Thyroid gland (tissue), 4 donors: ENCODE results near the gene RASSF4.

Source experiments
- POLR2A ChIP-seq, 2 donors: fragments of 450-650 bp; IDR thresholded peaks; one replicate each; pipeline ENCODE4 v1.6.1; 2017; ENCODE audit warnings: antibody characterized with exemption in 2 of 2, mild to moderate bottlenecking in 2 of 2, moderate library complexity in 1 of 2
- TF ChIP-seq, protein P1 (sequence below), 6 experiments: fragments of 200-600 bp in 3 of 6; fragments of 450-650 bp in 3 of 6; sonication (generic) in 3 of 6; IDR thresholded peaks; one replicate each; pipeline ENCODE4 v1.5.1; 2016 to 2019; ENCODE audit warnings: antibody characterized with exemption in 6 of 6, mild to moderate bottlenecking in 2 of 6, inconsistent platforms in 1 of 6, moderate library complexity in 1 of 6

DNA sequence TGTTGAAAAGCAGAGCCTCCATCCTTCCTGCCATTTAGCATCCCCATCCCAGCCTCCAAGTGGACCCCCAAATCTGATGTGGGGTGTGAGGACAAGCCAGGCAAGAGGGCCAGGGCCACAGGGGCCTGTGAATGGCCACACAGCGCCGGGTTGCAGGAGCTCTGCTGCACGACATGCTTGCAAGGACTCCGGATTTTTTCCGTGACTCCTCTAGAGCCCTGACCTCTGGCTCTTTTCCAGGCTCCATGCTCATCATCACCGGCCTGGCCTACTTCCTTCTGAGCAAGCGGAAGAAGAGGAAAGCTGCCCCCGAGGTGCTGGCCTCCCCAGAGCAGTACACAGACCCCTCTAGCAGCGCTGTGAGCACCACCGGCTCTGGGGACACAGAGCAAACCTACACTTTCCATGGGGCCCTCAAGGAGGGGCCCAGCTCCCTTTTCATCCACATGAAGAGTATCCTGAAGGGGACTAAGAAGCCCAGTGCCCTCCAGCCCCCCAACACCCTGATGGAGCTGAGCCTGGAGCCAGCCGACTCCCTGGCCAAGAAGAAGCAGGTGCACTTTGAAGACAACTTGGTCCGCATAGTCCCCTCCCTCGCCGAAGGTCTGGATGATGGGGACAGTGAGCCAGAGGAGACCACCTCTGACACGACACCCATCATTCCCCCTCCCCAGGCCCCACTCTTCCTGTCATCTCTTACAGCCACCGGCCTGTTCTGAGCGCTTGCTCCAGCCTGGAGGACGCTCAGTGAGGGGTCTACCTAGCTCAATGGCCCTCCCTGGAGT, 25.0 kb upstream of the RASSF4 start:
- TF ChIP-seq POLR2A (IDR thresholded peaks at IDR 0.05) = no peak
- TF ChIP-seq, protein P1, sequence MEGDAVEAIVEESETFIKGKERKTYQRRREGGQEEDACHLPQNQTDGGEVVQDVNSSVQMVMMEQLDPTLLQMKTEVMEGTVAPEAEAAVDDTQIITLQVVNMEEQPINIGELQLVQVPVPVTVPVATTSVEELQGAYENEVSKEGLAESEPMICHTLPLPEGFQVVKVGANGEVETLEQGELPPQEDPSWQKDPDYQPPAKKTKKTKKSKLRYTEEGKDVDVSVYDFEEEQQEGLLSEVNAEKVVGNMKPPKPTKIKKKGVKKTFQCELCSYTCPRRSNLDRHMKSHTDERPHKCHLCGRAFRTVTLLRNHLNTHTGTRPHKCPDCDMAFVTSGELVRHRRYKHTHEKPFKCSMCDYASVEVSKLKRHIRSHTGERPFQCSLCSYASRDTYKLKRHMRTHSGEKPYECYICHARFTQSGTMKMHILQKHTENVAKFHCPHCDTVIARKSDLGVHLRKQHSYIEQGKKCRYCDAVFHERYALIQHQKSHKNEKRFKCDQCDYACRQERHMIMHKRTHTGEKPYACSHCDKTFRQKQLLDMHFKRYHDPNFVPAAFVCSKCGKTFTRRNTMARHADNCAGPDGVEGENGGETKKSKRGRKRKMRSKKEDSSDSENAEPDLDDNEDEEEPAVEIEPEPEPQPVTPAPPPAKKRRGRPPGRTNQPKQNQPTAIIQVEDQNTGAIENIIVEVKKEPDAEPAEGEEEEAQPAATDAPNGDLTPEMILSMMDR (IDR thresholded peaks at IDR 0.05) = no peak
